ENCODE measurements around the gene RNF4.
"Not testable (repeated sequence)": the region's sequence is repeated elsewhere in the genome, so short reads cannot be mapped to it uniquely, and the experiment has no call there.

RNF4 gene

GRCh38 chr4:2458546-2459491, 10.1 kb upstream of the RNF4 start:
- DNase-seq, result no peak

- no peak for DNase-seq
Observed at GRCh38 chr4:2459589-2460349, 9.1 kb upstream of the RNF4 start.

- no peak for DNase-seq
Observed at GRCh38 chr4:2461246-2461960, 7.5 kb upstream of the RNF4 start.

GRCh38 chr4:2462218-2462991, 6.5 kb upstream of the RNF4 start:
- DNase-seq, result peak; percentile 7

GRCh38 chr4:2462992-2463762, 5.7 kb upstream of the RNF4 start:
- no peak for DNase-seq

- DNase-seq, result no peak
Observed at GRCh38 chr4:2465032-2465431, 3.9 kb upstream of the RNF4 start.

- not testable (repeated sequence) for DNase-seq
Observed at GRCh38 chr4:2465544-2465943, 3.4 kb upstream of the RNF4 start.

GRCh38 chr4:2469192-2469984, 482 bp downstream of the RNF4 start:
- DNase-seq, result no peak

GRCh38 chr4:2470791-2471190, 1.9 kb downstream of the RNF4 start:
- DNase-seq, result no peak

GRCh38 chr4:2472187-2472586, 3.3 kb downstream of the RNF4 start:
- DNase-seq, result no peak

- no peak for DNase-seq
Observed at GRCh38 chr4:2478229-2478628, 9.3 kb downstream of the RNF4 start.

GRCh38 chr4:2480649-2481048, 11.7 kb downstream of the RNF4 start:
- no peak for DNase-seq

GRCh38 chr4:2482192-2482591, 13.3 kb downstream of the RNF4 start:
- DNase-seq, result no peak

- DNase-seq, result no peak
Observed at GRCh38 chr4:2482693-2483092, 13.8 kb downstream of the RNF4 start.

GRCh38 chr4:2483237-2483636, 14.3 kb downstream of the RNF4 start:
- no peak for DNase-seq

GRCh38 chr4:2484185-2484584, 15.3 kb downstream of the RNF4 start:
- no peak for DNase-seq

- peak; percentile 87 for DNase-seq
Observed at GRCh38 chr4:2484993-2485392, 16.1 kb downstream of the RNF4 start.

- DNase-seq, result no peak
Observed at GRCh38 chr4:2485956-2486355, 17.1 kb downstream of the RNF4 start.

- DNase-seq, result no peak
Observed at GRCh38 chr4:2486981-2487380, 18.1 kb downstream of the RNF4 start.

GRCh38 chr4:2487632-2488031, 18.7 kb downstream of the RNF4 start:
- no peak for DNase-seq
